Large intestine (tissue), 3 donors: Measurements from ENCODE around the gene MSRB2. TPM values are rescaled to one million over a fixed set of nuclear protein-coding genes. Genes with fewer than 3 reads are reported as not detected.

ENCODE experiments used
- DNase-seq, 2 donors: peaks; one replicate each; pipeline versions ENCODE4 v3.0.0 to v3.0.0-alpha.2; 2013
- H3K27ac ChIP-seq: one replicate; pipeline ENCODE4 v1.5.1; 2013; ENCODE audit warnings: low read length
- H3K27me3 ChIP-seq: 2 replicates; pipeline ENCODE4 v1.6.1; 2013; ENCODE audit warnings: low read length; ENCODE audit not compliant: control insufficient read depth, insufficient read depth
- H3K36me3 ChIP-seq: 2 replicates; pipeline ENCODE4 v1.6.1; 2013; ENCODE audit warnings: low read length; ENCODE audit not compliant: control insufficient read depth, insufficient read depth
- H3K4me1 ChIP-seq: one replicate; pipeline ENCODE4 v1.6.1; 2013; ENCODE audit warnings: low read length; ENCODE audit not compliant: control insufficient read depth, insufficient read depth
- H3K4me3 ChIP-seq: one replicate; pipeline ENCODE4 v1.5.1; 2013; ENCODE audit warnings: low read length
- H3K9me3 ChIP-seq: one replicate; pipeline ENCODE4 v1.6.1; 2013; ENCODE audit warnings: mild to moderate bottlenecking, low read depth, low read length, moderate library complexity; ENCODE audit not compliant: control insufficient read depth
- WGBS: methylation state at CpG from one replicate; pipeline ENCODE4 v1.1.5; 2013; ENCODE audit warnings: low lambda C conversion rate; ENCODE audit not compliant: insufficient coverage; 5-methylcytosine and 5-hydroxymethylcytosine counted together
- polyA plus RNA-seq: library from polyadenylated mRNA; unstranded; fragments of 120-200 nt; gene quantifications from one replicate; pipeline ENCODE4 v1.2.1, GENCODE V29; 2013

The MSRB2 gene
- polyA plus RNA-seq, 1 donor, result 37.9 TPM

GRCh38 chr10:23110722-23111516, 15.5 kb downstream of the MSRB2 start:
- no peak for DNase-seq
- 83% methylated on average over 1 of the region's 13 CpGs for WGBS
- Histone ChIP-seq H3K27me3 (no peaks in the 10 kb centered on the region), H3K9me3 (no peaks in the 10 kb centered on the region), H3K4me3 (no peak overlapping the region), H3K36me3 (peaks cover 68% of the 10 kb centered on the region), H3K27ac (no peak overlapping the region), H3K4me1 (no peaks in the 10 kb centered on the region)

- no peak overlapping the region for H3K4me3 ChIP-seq
- H3K9me3 ChIP-seq, result no peaks in the 10 kb centered on the region
- no peak for DNase-seq
- H3K36me3 ChIP-seq, result peaks cover 66% of the 10 kb centered on the region
- H3K4me1 ChIP-seq, result no peaks in the 10 kb centered on the region
- H3K27me3 ChIP-seq, result no peaks in the 10 kb centered on the region
- H3K27ac ChIP-seq, result no peak overlapping the region
- WGBS, result 80% methylated on average over 1 of the region's 2 CpGs
Observed at GRCh38 chr10:23111517-23112286, 16.3 kb downstream of the MSRB2 start.

- no peaks in the 10 kb centered on the region for H3K27me3 ChIP-seq
- WGBS, result no CpG with 5 or more reads among the region's 7 CpGs
- H3K4me3 ChIP-seq, result no peak overlapping the region
- no peak overlapping the region for H3K27ac ChIP-seq
- H3K4me1 ChIP-seq, result no peaks in the 10 kb centered on the region
- H3K9me3 ChIP-seq, result no peaks in the 10 kb centered on the region
- DNase-seq, result no peak
- H3K36me3 ChIP-seq, result peaks cover 62% of the 10 kb centered on the region
Observed at GRCh38 chr10:23114228-23114850, 19.0 kb downstream of the MSRB2 start.

GRCh38 chr10:23116486-23117205, 21.3 kb downstream of the MSRB2 start:
- no peaks in the 10 kb centered on the region for H3K4me1 ChIP-seq
- DNase-seq, result no peak
- WGBS, result no CpG with 5 or more reads among the region's 4 CpGs
- H3K27ac ChIP-seq, result no peak overlapping the region
- H3K36me3 ChIP-seq, result peaks cover 62% of the 10 kb centered on the region
- no peaks in the 10 kb centered on the region for H3K9me3 ChIP-seq
- H3K27me3 ChIP-seq, result no peaks in the 10 kb centered on the region
- no peak overlapping the region for H3K4me3 ChIP-seq

- Histone ChIP-seq H3K4me1 (no peaks in the 10 kb centered on the region), H3K4me3 (no peak overlapping the region), H3K36me3 (peaks cover 37% of the 10 kb centered on the region), H3K27me3 (no peaks in the 10 kb centered on the region), H3K9me3 (no peaks in the 10 kb centered on the region), H3K27ac (no peak overlapping the region)
- 100% methylated on average over 1 of the region's 11 CpGs for WGBS
- DNase-seq, result no peak
Observed at GRCh38 chr10:23120001-23120934, 24.9 kb downstream of the MSRB2 start.

GRCh38 chr10:23121135-23121534, 25.8 kb downstream of the MSRB2 start:
- DNase-seq, result no peak
- no CpG with 5 or more reads among the region's 5 CpGs for WGBS
- H3K4me3 ChIP-seq, result no peak overlapping the region
- no peaks in the 10 kb centered on the region for H3K9me3 ChIP-seq
- H3K27me3 ChIP-seq, result no peaks in the 10 kb centered on the region
- no peak overlapping the region for H3K27ac ChIP-seq
- H3K36me3 ChIP-seq, result peaks cover 33% of the 10 kb centered on the region
- no peaks in the 10 kb centered on the region for H3K4me1 ChIP-seq

GRCh38 chr10:23136462-23136861, 41.1 kb downstream of the MSRB2 start:
- 100% methylated on average over 3 of the region's 4 CpGs for WGBS

GRCh38 chr10:23139677-23140076, 44.3 kb downstream of the MSRB2 start:
- Histone ChIP-seq H3K4me3 (no peak overlapping the region), H3K27me3 (no peaks in the 10 kb centered on the region), H3K27ac (no peak overlapping the region), H3K36me3 (no peaks in the 10 kb centered on the region), H3K4me1 (no peaks in the 10 kb centered on the region), H3K9me3 (no peaks in the 10 kb centered on the region)
- no CpG with 5 or more reads among the region's 1 CpG for WGBS
- no peak for DNase-seq

More at GRCh38 chr10:23136462-23136861, 41.1 kb downstream of the MSRB2 start:
- no peaks in the 10 kb centered on the region for H3K4me1 ChIP-seq
- no peaks in the 10 kb centered on the region for H3K9me3 ChIP-seq
- no peak for DNase-seq
- H3K4me3 ChIP-seq, result no peak overlapping the region
- no peaks in the 10 kb centered on the region for H3K27me3 ChIP-seq
- no peak overlapping the region for H3K27ac ChIP-seq
- no peaks in the 10 kb centered on the region for H3K36me3 ChIP-seq

- DNase-seq, result no peak
- no peaks in the 10 kb centered on the region for H3K4me1 ChIP-seq
- no peaks in the 10 kb centered on the region for H3K36me3 ChIP-seq
- no peak overlapping the region for H3K27ac ChIP-seq
- WGBS, result 100% methylated on average over 1 of the region's 4 CpGs
- H3K9me3 ChIP-seq, result no peaks in the 10 kb centered on the region
- no peaks in the 10 kb centered on the region for H3K27me3 ChIP-seq
- no peak overlapping the region for H3K4me3 ChIP-seq
Observed at GRCh38 chr10:23141995-23142394, 46.6 kb downstream of the MSRB2 start.
